Measurements from ENCODE around the gene FAM184B. TPM values are rescaled to one million over a fixed set of nuclear protein-coding genes. Genes with fewer than 3 reads are reported as not detected.

Gene FAM184B
- total RNA-seq, 1 experiment from 2014 or later, result 0.09 TPM

DNA sequence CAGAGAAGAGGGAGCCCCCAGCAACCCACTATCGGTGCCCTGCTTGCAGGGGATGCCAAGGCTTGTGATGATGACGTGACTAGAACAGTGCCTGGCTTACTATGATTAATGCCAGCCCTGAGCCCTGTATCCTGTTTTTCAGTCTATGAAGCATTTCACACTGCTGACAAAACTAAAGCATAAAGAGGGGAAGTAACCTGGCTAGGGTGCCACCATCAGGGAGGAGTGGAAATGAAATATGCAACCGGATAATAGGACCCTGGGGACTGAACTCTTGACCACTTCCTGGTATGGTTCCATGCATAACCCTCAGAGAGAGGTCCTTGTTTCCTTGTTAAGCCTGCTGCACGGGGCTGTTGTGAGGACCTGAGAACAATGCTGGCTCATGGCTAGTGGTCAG is 116.7 kb downstream of the FAM184B start:
- Mint-ChIP-seq H3K36me3 (ENCODE audit: insufficient read depth in 1 of 3, low read depth in 3 of 3) (no peaks in the 10 kb centered on the region; a peak in 1 of 7 replicates), H3K4me1 (peaks cover 5% of the 10 kb centered on the region in 2 experiments; a peak in 3 of 4 replicates), H3K9me3 (0 out of 5 replicates have a peak, but pooled peaks cover 0 to 2% of the 10 kb centered on the region in 2 experiments), H3K4me3 (no peak overlapping the region), H3K27ac (no peak overlapping the region), H3K27me3 (ENCODE audit: low read depth) (no peaks in the 10 kb centered on the region; the same call in 1 of the 2 replicates)
- Histone ChIP-seq H2BK120ac (ENCODE audit: low read depth, low read length, poor library complexity, severe bottlenecking) (no peak overlapping the region), H3K79me2 (ENCODE audit: insufficient read depth, low read length) (no peaks in the 10 kb centered on the region), H3K27ac (ENCODE audit: insufficient read length, low read depth, low read length) (no peak overlapping the region), H3K9ac (ENCODE audit: extremely low read depth, insufficient read length, low read length) (no peak overlapping the region), H3K79me1 (ENCODE audit: insufficient read depth, low read depth, low read length, poor library complexity, severe bottlenecking) (no peaks in the 10 kb centered on the region), H3K18ac (ENCODE audit: insufficient read length, low read depth, low read length) (no peak overlapping the region), H3K56ac (ENCODE audit: insufficient read length, low read depth, low read length) (no peak overlapping the region), H3K4me2 (ENCODE audit: insufficient read depth, insufficient read length, low read length) (no peak overlapping the region), H4K8ac (replicated peaks; ENCODE audit: insufficient read length, low read depth, low read length) (no peak overlapping the region), H3K27me3 (ENCODE audit: insufficient read depth, low read length) (no peaks in the 10 kb centered on the region), H3K9me3 (ENCODE audit: control insufficient read depth, low read depth, low read length) (no peaks in the 10 kb centered on the region), H2AK5ac (ENCODE audit: insufficient read length, low read length) (no peak overlapping the region), H2BK5ac (ENCODE audit: insufficient read length, low read length) (no peak overlapping the region), H3K14ac (ENCODE audit: insufficient read depth, low read length) (no peak overlapping the region), H3K4ac (ENCODE audit: low read depth, low read length) (no peak overlapping the region), H2AFZ (ENCODE audit: low read length) (no peak overlapping the region), H4K5ac (ENCODE audit: insufficient read length, low read depth, low read length) (no peak overlapping the region), H3K4me1 (ENCODE audit: insufficient read depth, low read length) (no peaks in the 10 kb centered on the region; the same call in 1 of the 2 replicates), H2BK20ac (ENCODE audit: low read depth, low read length, poor library complexity, severe bottlenecking) (no peak overlapping the region), H3K23ac (ENCODE audit: insufficient read length, low read depth, low read length) (no peak overlapping the region), H4K20me1 (ENCODE audit: control insufficient read depth, insufficient read depth, insufficient read length) (no peaks in the 10 kb centered on the region), H3K23me2 (ENCODE audit: insufficient read length, low read depth, low read length, poor library complexity, severe bottlenecking) (no peaks in the 10 kb centered on the region), H4K91ac (ENCODE audit: insufficient read length, low read depth, low read length) (no peak overlapping the region), H2BK15ac (ENCODE audit: low read depth, low read length) (no peak overlapping the region), H3T11ph (ENCODE audit: low read length) (no peak overlapping the region), H2BK12ac (ENCODE audit: insufficient read length, low read depth, low read length) (no peak overlapping the region)
- no peak for TF ChIP-seq CTCF (conservative IDR thresholded peaks at IDR 0.05)
- DNase-seq, result no peak
- WGBS (ENCODE audit: extremely low coverage, insufficient read length, low lambda C conversion rate), result no CpG with 5 or more reads among the region's 4 CpGs
